Colonic mucosa (tissue), 4 donors: Measurements from ENCODE around the gene FBXL7. TPM values are rescaled to one million over a fixed set of nuclear protein-coding genes. Genes with fewer than 3 reads are reported as not detected.

Source experiments
- DNase-seq: peaks from one replicate; pipeline ENCODE4 v3.0.0-alpha.2; 2020
- H3K27ac ChIP-seq: fragments of 200-600 bp; one replicate; pipeline ENCODE4 v1.8.0; 2021
- H3K27me3 ChIP-seq: fragments of 200-600 bp; one replicate; pipeline ENCODE4 v1.8.0; 2021
- H3K36me3 ChIP-seq: fragments of 200-600 bp; one replicate; pipeline ENCODE4 v1.8.0; 2021
- H3K4me1 ChIP-seq: fragments of 200-600 bp; one replicate; pipeline ENCODE4 v1.8.0; 2021; ENCODE audit warnings: mild to moderate bottlenecking
- H3K4me3 ChIP-seq: fragments of 200-600 bp; one replicate; pipeline ENCODE4 v1.8.0; 2021
- H3K9ac ChIP-seq, 2 donors: one replicate each; pipeline ENCODE4 v1.7.0; 2013; ENCODE audit warnings: control low read depth in 2 of 2, low read depth in 2 of 2, low read length in 2 of 2
- H3K9me3 ChIP-seq: fragments of 200-600 bp; one replicate; pipeline ENCODE4 v1.8.0; 2021
- CTCF ChIP-seq: fragments of 200-600 bp; IDR thresholded peaks from one replicate; pipeline ENCODE4 v1.8.0; 2022; ENCODE audit warnings: antibody characterized with exemption, mild to moderate bottlenecking
- intact Hi-C: fragments of 100-400 bp; cut with DNase I; formaldehyde crosslinking; loops from one replicate; pipeline ENCODE4 v1.14.1; 2022
- total RNA-seq, 2 donors: library from RNA; stranded (reverse); fragmentation: NEBNext Ultra II Directional in 1 of 2; extraction: Animal tissue kit (Norgen Biotek cat#: 25700) in 1 of 2; gene quantifications; one replicate each; pipeline ENCODE4 v1.2.1, GENCODE V29; 2021
- donor health status: healthy.
- donor health status: DM: no; HTN: no; CAD: no.
- donor health status: DM: no; HTN: no; CAD: no.

Gene FBXL7
- total RNA-seq, 2 donors from 2014 or later: 1.6 to 3.0 TPM

- no peak overlapping the region for H3K9ac ChIP-seq
- H3K9me3 ChIP-seq: no peaks in the 10 kb centered on the region
- H3K27ac ChIP-seq: no peak overlapping the region
- H3K4me3 ChIP-seq: no peak overlapping the region
- H3K36me3 ChIP-seq: no peaks in the 10 kb centered on the region
- intact Hi-C loops: no loop called here
- H3K4me1 ChIP-seq: no peaks in the 10 kb centered on the region
- no peak for DNase-seq
- TF ChIP-seq CTCF: no peak
- no peaks in the 10 kb centered on the region for H3K27me3 ChIP-seq
Observed at GRCh38 chr5:15819617-15820016, 319.6 kb downstream of the FBXL7 start.

GRCh38 chr5:15821506-15821905 lies 321.5 kb downstream of the FBXL7 start:
- Histone ChIP-seq H3K9me3 (no peaks in the 10 kb centered on the region), H3K4me1 (no peaks in the 10 kb centered on the region), H3K27ac (no peak overlapping the region), H3K4me3 (no peak overlapping the region), H3K27me3 (no peaks in the 10 kb centered on the region), H3K9ac (no peak overlapping the region), H3K36me3 (no peaks in the 10 kb centered on the region)
- TF ChIP-seq CTCF: no peak
- intact Hi-C loops: no loop called here
- DNase-seq: no peak

GRCh38 chr5:15823398-15823797 lies 323.4 kb downstream of the FBXL7 start:
- H3K27ac ChIP-seq: no peak overlapping the region
- H3K4me1 ChIP-seq: no peaks in the 10 kb centered on the region
- no peak for TF ChIP-seq CTCF
- no peaks in the 10 kb centered on the region for H3K9me3 ChIP-seq
- no peak for DNase-seq
- H3K9ac ChIP-seq: no peak overlapping the region
- intact Hi-C loops: no loop called here
- H3K36me3 ChIP-seq: no peaks in the 10 kb centered on the region
- H3K4me3 ChIP-seq: no peak overlapping the region
- H3K27me3 ChIP-seq: no peaks in the 10 kb centered on the region

GRCh38 chr5:15827741-15828140 lies 327.8 kb downstream of the FBXL7 start:
- no peaks in the 10 kb centered on the region for H3K36me3 ChIP-seq
- no peak for TF ChIP-seq CTCF
- H3K27ac ChIP-seq: no peak overlapping the region
- DNase-seq: no peak
- intact Hi-C loops: no loop called here
- no peak overlapping the region for H3K4me3 ChIP-seq
- no peaks in the 10 kb centered on the region for H3K4me1 ChIP-seq
- no peaks in the 10 kb centered on the region for H3K27me3 ChIP-seq
- H3K9me3 ChIP-seq: no peaks in the 10 kb centered on the region
- H3K9ac ChIP-seq: no peak overlapping the region

GRCh38 chr5:15831408-15831807 lies 331.4 kb downstream of the FBXL7 start:
- H3K27me3 ChIP-seq: no peaks in the 10 kb centered on the region
- H3K9me3 ChIP-seq: no peaks in the 10 kb centered on the region
- no peak overlapping the region for H3K4me3 ChIP-seq
- no peaks in the 10 kb centered on the region for H3K4me1 ChIP-seq
- no peaks in the 10 kb centered on the region for H3K36me3 ChIP-seq
- H3K9ac ChIP-seq: no peak overlapping the region
- DNase-seq: no peak
- no peak for TF ChIP-seq CTCF
- intact Hi-C loops: no loop called here
- no peak overlapping the region for H3K27ac ChIP-seq

- no peak overlapping the region for H3K27ac ChIP-seq
- H3K4me3 ChIP-seq: no peak overlapping the region
- DNase-seq: no peak
- no peaks in the 10 kb centered on the region for H3K4me1 ChIP-seq
- no peaks in the 10 kb centered on the region for H3K27me3 ChIP-seq
- TF ChIP-seq CTCF: no peak
- intact Hi-C loops: no loop called here
- H3K9ac ChIP-seq: no peak overlapping the region
- no peaks in the 10 kb centered on the region for H3K36me3 ChIP-seq
- no peaks in the 10 kb centered on the region for H3K9me3 ChIP-seq
Observed at GRCh38 chr5:15833365-15833764, 333.4 kb downstream of the FBXL7 start.
